Keratinocyte (primary cell): ENCODE results near the gene EDN2.

Experiments used
- CTCF ChIP-seq, 3 experiments: IDR thresholded peaks in 1 of 3; conservative IDR thresholded peaks in 1 of 3; optimal IDR thresholded peaks in 1 of 3; 2 replicates in 2 of 3; 3 replicates in 1 of 3; pipeline versions ENCODE3 to v1.5.1; 2011; ENCODE audit warnings: low read length in 3 of 3, mild to moderate bottlenecking in 3 of 3, moderate library complexity in 2 of 3, control low read depth in 1 of 3, inconsistent platforms in 1 of 3; ENCODE audit not compliant: insufficient read depth in 2 of 3; ENCODE audit errors: extremely low read depth in 1 of 3
- EZH2 ChIP-seq: IDR thresholded peaks from one replicate; pipeline ENCODE4 v1.6.1; 2012; ENCODE audit warnings: inconsistent platforms, mild to moderate bottlenecking, low read length, moderate library complexity

GRCh38 chr1:41433501-41433900, 51.0 kb downstream of the EDN2 start:
- TF ChIP-seq CTCF (optimal IDR thresholded peaks at IDR 0.05 in 1 of 3, IDR thresholded peaks at IDR 0.05 in 1 of 3, conservative IDR thresholded peaks at IDR 0.05 in 1 of 3; ENCODE audit: extremely low read depth in 1 of 3, insufficient read depth in 2 of 3, low read length in 3 of 3) (no peak), EZH2 (no peak)
